TTC549 (cell line): ENCODE results near the gene LARP4B.

Experiments used
- FAIRE-seq: peaks from 2 replicates; lab custom pipeline; 2012; peaks lifted over from hg19 to GRCh38; lab: Jason Lieb, UNC

LARP4B gene

DNA sequence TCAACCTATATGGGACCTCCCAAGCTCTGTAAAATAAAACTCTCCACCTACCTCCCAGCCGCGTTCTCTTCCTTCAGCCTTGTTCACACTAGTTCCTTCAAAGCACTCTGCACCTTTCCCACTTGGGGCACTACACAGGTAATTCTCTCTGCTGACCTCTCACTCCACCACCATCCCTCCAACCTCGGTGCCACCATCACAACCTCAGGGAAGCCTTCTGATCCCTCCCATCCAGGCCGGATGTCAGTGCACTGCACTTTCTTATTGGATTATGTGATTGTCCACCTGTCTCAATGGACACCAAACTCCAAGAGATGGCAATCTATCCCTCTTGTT is 7.0 kb downstream of the LARP4B start:
- FAIRE-seq, result no peak

- no peak for FAIRE-seq
Observed at GRCh38 chr10:923844-924523, 7.5 kb downstream of the LARP4B start.

DNA sequence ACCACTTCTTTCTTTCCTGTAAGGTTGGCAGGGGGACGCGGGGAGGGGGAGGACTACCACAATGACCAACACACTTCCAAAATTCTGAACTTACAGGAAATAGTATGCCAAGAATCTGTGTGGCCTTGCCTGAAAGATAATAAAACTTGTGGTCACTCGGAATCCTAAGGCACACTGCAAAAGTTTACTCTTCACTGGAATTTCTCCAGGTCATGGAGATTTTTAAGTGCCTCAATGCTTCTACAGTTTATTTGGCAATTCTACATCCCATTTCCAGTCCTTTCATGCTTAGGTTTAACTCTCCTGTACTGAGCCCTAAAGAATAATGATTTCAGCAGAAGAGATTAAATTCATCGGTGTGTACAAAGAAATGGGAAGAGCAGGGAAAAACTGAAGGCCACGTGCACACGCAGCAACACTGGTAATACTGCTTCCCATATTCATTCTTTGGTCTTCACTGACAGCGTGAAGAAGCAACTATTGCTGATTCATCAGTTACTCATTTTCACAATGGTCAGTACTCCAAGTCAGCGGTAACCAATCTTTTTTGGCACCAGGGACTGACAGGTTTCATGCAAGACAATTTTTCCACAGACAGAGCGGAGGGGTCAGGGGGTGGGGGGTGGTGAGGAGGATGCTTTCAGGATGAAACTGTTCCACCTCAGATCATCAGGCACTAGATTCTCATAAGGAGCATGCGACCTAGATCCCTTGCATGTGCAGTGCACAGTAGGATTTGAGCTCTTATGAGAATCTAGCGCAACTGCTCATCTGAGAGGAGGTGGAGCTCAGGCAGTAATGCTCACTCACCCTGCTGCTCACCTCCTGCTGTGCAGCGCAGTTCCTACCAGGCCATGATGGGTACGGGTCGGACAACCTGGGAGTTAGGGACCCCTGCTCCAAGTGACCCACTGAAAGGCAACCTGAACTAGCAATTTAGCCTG is 9.8 kb downstream of the LARP4B start:
- FAIRE-seq, result no peak

DNA sequence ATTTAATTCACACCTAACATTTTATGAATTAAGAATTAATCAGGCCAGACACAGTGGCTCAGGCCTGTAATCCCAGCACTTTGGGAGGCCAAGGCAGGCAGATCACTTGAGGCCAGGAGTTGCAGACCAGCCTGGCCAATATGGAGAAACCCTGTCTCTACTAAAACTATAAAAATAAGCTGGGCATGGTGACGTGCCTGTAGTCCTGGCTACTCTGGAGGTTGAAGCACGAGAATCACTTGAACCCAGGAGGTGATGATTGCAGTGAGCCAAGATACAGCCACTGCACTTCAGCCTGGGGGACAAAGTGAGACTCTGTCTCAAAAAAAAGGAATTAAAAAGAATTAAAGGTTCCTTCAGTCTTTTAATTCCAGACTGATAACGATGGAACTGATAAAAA is 11.1 kb downstream of the LARP4B start:
- no peak for FAIRE-seq

DNA sequence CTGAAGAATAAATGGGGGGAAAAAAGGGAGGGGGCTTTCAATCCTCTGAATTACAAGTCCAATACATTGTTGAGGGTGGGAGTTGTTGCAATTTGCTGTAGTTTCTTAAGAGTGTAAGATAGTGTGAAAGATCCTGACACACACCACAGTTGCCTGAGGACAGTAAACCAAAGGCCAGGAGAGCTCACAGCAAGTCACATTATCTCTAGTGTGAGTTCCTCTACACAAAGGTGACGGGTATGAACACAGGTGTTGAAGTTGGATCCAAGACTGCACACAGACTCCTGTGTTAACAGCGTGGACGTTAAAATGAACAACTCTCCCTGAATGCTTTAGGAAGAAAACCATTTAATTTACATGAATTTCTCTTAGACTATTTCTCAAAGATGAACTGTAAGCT is 12.0 kb downstream of the LARP4B start:
- no peak for FAIRE-seq

DNA sequence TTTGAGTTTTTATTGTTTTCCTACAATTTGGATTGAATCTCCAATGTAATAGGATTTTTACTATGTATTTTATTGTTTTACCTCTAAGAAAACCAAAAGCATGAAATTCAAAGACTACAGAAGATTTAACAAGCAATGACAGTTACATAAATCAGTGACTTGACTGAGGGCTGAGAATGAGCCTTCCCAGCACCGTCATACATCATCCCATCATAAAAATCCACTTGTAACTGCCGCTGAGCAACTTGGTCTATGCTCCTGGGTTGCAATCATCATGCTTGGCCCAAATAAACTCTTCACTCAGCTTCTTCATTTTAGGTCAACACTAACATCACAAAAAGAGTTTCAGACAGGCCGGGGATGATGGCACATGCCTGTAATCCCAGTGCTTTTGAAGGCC is 13.5 kb downstream of the LARP4B start:
- FAIRE-seq, result no peak

DNA sequence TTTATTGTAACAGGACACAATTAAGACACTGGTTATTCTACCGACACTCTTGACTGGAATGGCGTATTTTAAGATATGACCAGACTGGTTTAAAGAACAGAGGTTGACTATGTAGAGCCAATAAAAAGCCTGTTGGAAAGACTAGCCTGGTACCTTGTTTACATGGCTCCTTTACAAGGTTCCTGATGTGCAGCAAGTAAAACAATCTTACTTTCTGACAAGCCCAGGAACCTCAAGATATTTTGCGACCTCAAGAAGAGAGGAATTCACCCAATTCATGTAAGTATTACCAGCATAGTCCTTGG is 14.1 kb downstream of the LARP4B start:
- no peak for FAIRE-seq

DNA sequence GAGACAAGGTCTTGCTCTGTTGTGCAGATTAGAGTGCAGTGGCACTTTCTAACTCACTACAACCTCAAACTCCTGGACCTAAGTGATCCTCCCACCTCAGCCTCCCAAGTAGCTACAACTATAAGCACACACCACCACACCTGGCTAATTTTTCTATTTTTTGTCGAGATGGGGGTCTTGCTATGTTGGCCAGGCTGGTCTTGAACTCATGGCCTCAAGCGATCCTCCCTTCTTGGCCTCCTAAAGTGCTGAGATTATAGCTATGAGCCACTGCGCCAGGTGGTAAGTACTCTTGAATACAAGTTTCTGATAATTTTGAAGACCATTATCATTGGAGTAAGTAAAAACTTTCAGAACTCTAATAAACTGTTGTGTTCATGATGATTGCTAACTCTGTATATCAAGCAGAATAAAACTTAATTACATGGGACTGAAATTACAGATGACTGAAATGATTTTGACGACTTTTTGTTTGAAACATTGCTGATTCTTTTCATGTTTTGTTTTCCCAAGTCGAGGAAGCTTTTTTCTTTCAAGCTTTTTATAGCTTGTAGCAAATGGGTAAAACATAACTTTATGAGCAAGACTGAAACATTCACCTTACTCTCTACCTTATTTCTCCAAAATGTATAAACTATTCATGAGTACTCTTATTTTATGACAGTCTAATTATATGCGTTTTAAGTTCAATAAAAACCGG is 14.6 kb downstream of the LARP4B start:
- FAIRE-seq, result no peak

GRCh38 chr10:909831-910230 is 21.7 kb downstream of the LARP4B start:
- FAIRE-seq, result no peak

GRCh38 chr10:905972-906371 is 25.5 kb downstream of the LARP4B start:
- no peak for FAIRE-seq

- FAIRE-seq, result no peak
Observed at GRCh38 chr10:905503-905902, 26.0 kb downstream of the LARP4B start.

GRCh38 chr10:904403-904802 is 27.1 kb downstream of the LARP4B start:
- no peak for FAIRE-seq

GRCh38 chr10:898141-898540 is 33.4 kb downstream of the LARP4B start:
- FAIRE-seq, result no peak

DNA sequence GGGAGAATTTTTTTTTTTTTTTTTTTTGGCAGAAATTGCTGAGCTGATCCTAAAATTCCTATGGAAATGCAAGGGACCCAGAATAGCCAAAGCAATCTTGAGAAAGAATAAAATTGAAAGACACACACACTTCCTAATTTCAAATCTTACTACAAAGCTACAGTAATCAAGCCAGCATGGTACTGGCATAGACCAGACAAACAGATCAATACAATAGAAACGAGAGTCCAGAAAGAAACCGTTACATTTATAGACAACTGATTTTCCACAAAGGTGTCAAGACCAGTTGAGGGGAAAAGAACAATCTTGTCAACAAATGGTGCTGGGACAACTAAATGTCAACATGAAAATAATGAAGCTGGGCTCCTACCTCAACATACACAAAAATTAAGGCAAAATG is 34.5 kb downstream of the LARP4B start:
- no peak for FAIRE-seq

GRCh38 chr10:895324-895723 is 36.2 kb downstream of the LARP4B start:
- no peak for FAIRE-seq

DNA sequence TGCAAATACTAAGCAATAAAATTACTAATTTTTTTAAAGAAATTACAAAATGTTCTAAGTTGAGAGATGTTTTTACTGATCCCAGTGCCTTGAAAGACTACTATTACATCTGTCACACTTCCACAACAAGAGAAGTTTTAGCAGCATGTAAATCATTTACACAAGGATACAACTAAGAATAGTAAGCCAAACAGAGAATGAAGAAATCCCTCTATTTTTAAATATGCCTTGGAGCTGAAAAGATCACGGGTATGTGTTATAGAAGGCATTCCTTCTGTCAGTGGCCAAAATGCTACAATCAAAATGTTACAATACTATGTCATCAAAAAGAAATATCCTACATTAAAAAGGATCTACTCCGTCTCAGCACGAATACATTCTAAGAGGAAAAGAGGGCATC is 52.6 kb downstream of the LARP4B start:
- no peak for FAIRE-seq

- FAIRE-seq, result no peak
Observed at GRCh38 chr10:878333-878759, 53.2 kb downstream of the LARP4B start.

GRCh38 chr10:876438-876837 is 55.1 kb downstream of the LARP4B start:
- FAIRE-seq, result no peak

- FAIRE-seq, result no peak
Observed at GRCh38 chr10:873020-873419, 58.5 kb downstream of the LARP4B start.

GRCh38 chr10:871951-872403 is 59.5 kb downstream of the LARP4B start:
- no peak for FAIRE-seq

GRCh38 chr10:870564-871166 is 60.8 kb downstream of the LARP4B start:
- FAIRE-seq, result no peak

DNA sequence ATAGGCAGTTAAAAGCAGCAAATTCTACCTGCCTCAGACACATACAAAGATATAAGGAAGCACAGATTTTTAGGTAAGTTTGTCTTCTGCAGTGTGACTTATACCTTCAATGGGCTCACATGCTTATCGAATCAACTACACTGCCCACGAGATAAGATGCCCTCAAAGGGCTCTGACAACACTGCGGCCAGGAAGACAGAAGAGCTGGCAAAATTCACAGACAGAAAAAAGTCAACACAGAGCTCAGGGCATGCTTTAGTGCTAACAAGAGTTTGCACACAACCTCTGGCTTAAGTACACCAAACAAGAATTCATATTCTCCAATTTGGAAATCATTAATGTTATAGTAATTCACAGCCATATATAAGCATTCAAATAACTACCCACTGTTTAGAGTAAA is 62.3 kb downstream of the LARP4B start:
- no peak for FAIRE-seq

- no peak for FAIRE-seq
Observed at GRCh38 chr10:867807-868206, 63.7 kb downstream of the LARP4B start.
